Heart right ventricle (tissue), 16 donors: ENCODE measurements around the gene PER1. TPM values are rescaled to one million over a fixed set of nuclear protein-coding genes. Genes with fewer than 3 reads are reported as not detected.
A peak's percentile ranks its signal among the peaks of the same experiment; 100 is the strongest.

Experiments used
- ATAC-seq, 8 donors: fragments of 200-7000 bp; cut with Tn5 transposase; one replicate each; pipeline ENCODE4 v1.9.1; 2020; ENCODE audit warnings: mild to moderate bottlenecking in 8 of 8, moderate library complexity in 8 of 8, moderate number of reproducible peaks in 1 of 8
- DNase-seq, 2 donors: peaks; one replicate each; pipeline ENCODE4 v3.0.0-alpha.2; 2020
- H3K27ac ChIP-seq, 10 donors: fragments of 200-600 bp; sonication (generic) in 2 of 10; one replicate each; pipeline versions ENCODE4 v1.5.0 to v1.8.0; 2020 to 2022; ENCODE audit warnings: mild to moderate bottlenecking in 3 of 10
- H3K27me3 ChIP-seq, 7 donors: fragments of 200-600 bp; one replicate each; pipeline ENCODE4 v1.8.0; 2021 to 2022; ENCODE audit warnings: mild to moderate bottlenecking in 2 of 7
- H3K36me3 ChIP-seq, 9 donors: fragments of 200-600 bp; sonication (generic) in 1 of 9; one replicate each; pipeline versions ENCODE4 v1.5.0 to v1.8.0; 2020 to 2022; ENCODE audit warnings: mild to moderate bottlenecking in 2 of 9
- H3K4me1 ChIP-seq, 9 donors: fragments of 200-600 bp; sonication (generic) in 1 of 9; one replicate each; pipeline versions ENCODE4 v1.5.0 to v1.8.0; 2020 to 2022; ENCODE audit warnings: mild to moderate bottlenecking in 4 of 9
- H3K4me3 ChIP-seq, 10 donors: fragments of 200-600 bp; sonication (generic) in 2 of 10; one replicate each; pipeline versions ENCODE4 v1.5.0 to v1.8.0; 2020 to 2022; ENCODE audit warnings: mild to moderate bottlenecking in 7 of 10, moderate library complexity in 2 of 10
- H3K9me3 ChIP-seq, 11 donors: fragments of 200-600 bp in 10 of 11; sonication (generic) in 2 of 11; one replicate each; pipeline versions ENCODE4 v1.5.0 to v1.8.0; 2013 to 2022; ENCODE audit warnings: mild to moderate bottlenecking in 2 of 11, control low read depth in 1 of 11, moderate library complexity in 1 of 11
- CTCF ChIP-seq, 9 donors: fragments of 200-600 bp; sonication (generic) in 2 of 9; IDR thresholded peaks; one replicate each; pipeline versions ENCODE4 v1.5.0 to v1.8.0; 2021 to 2022; ENCODE audit warnings: antibody characterized with exemption in 9 of 9, mild to moderate bottlenecking in 5 of 9, moderate library complexity in 1 of 9
- WGBS, 2 donors: extraction: QIAGEN DNeasy Blood & Tissue Kit; methylation state at CpG; one replicate each; pipeline ENCODE4 v1.1.7; 2013; ENCODE audit warnings: inconsistent platforms in 1 of 2; 5-methylcytosine and 5-hydroxymethylcytosine counted together
- intact Hi-C, 10 donors: fragments of 100-400 bp; cut with DNase I; formaldehyde crosslinking; loops; one replicate each; pipeline versions ENCODE4 v1.11.1 to v1.14.2; 2022
- polyA plus RNA-seq, 2 donors: library from polyadenylated mRNA; stranded (reverse); fragments of 200-250 nt; gene quantifications; one replicate each; pipeline ENCODE4 v1.2.3, GENCODE V29; 2013
- total RNA-seq, 10 donors: library from RNA; stranded (reverse); fragmentation: NEBNext Ultra II Directional in 3 of 10; extraction: Animal tissue kit (Norgen Biotek cat#: 25700) in 3 of 10; gene quantifications; one replicate each; pipeline versions ENCODE4 v1.2.1 to v1.2.4, GENCODE V29; 2021 to 2023
- donor health status: Arrhythmogenic right ventricular cardiomyopathy.
- donor health status: ischemic (EF 13 %, LVEDD 7.1; RV severe dilation, severe dysfunction).
- donor health status: healthy with polysubstance abuse.
- donor health status: DM: no; HTN: yes; CAD: no.
- donor health status: DM: no; HTN: no; CAD: no.
- donor health status: ischemic (EF 25% LVEDD 6.9; RV normal size, moderate dysfunction).
- donor health status: ischemic (EF 25% LVEDD 5.7; RV mildly dilated, moderate dysfunction).
- donor health status: healthy.
- donor health status: DM: yes; HTN: yes; CAD: no.
- donor health status: Ischemic cardiomyopathy.
- donor health status: ischemic (EF 35%, LVEDD 5.7; RV mildly dilated, moderate dysfunction).
- donor health status: nonischemic (EF 11% LVEDD 7.7; RV severe dilation, severe dysfunction).
- donor health status: DM: yes; HTN: yes; CAD: no.
- donor health status: PGD.
- donor health status: ischemic (EF 29% LVEDD 5.4; RV normal size, mild dysfunction).
- donor health status: nonischemic (EF 23%, LVEDD 6.1; RV moderate dilation, normal function).

Gene PER1
- total and polyA plus RNA-seq, 12 donors = 37.4 to 154 (median 115) TPM

- no peaks in the 10 kb centered on the region for H3K36me3 ChIP-seq
- intact Hi-C loops = no loop called here
- 68 to 70% methylated on average over 12 of the region's 12 CpGs for WGBS, 2 donors
- H3K9me3 ChIP-seq = no peaks in the 10 kb centered on the region
- ATAC-seq (no peak), DNase-seq (no peak)
- peaks cover 0 to 21% (median 0%) of the 10 kb centered on the region in 7 donors for H3K27me3 ChIP-seq
- peaks cover 0 to 10% (median 8%) of the 10 kb centered on the region in 9 donors for H3K4me1 ChIP-seq
- no peak overlapping the region for H3K27ac ChIP-seq
- TF ChIP-seq CTCF (IDR thresholded peaks at IDR 0.05) = no peak
- no peak overlapping the region for H3K4me3 ChIP-seq
Observed at GRCh38 chr17:8133399-8133798, 18.8 kb downstream of the PER1 start.

- 57 to 69% methylated on average over 3 of the region's 3 CpGs for WGBS, 2 donors
- Histone ChIP-seq H3K36me3 (no peaks in the 10 kb centered on the region), H3K27me3 (peaks cover 0 to 34% (median 8%) of the 10 kb centered on the region in 7 donors), H3K9me3 (no peaks in the 10 kb centered on the region), H3K27ac (no peak overlapping the region), H3K4me1 (peaks cover 0 to 8% (median 5%) of the 10 kb centered on the region in 9 donors), H3K4me3 (no peak overlapping the region)
- intact Hi-C loops = no loop called here
- DNase-seq (no peak), ATAC-seq (no peak)
- TF ChIP-seq CTCF (IDR thresholded peaks at IDR 0.05) = no peak
Observed at GRCh38 chr17:8131844-8132441, 20.3 kb downstream of the PER1 start.

GRCh38 chr17:8128125-8128784 is 23.9 kb downstream of the PER1 start:
- H3K36me3 ChIP-seq = no peaks in the 10 kb centered on the region
- intact Hi-C loops = loop anchor here in 5 of 10 donors (5.0 to 10.0 kb wide), 4 partner anchors 34 to 97 kb away; partner anchors contain the start of gene VAMP2 (in 1 of the 5)
- WGBS, 2 donors = 83% methylated on average over 14 of the region's 14 CpGs
- no peak overlapping the region for H3K4me3 ChIP-seq
- H3K27ac ChIP-seq = no peak overlapping the region
- ATAC-seq (no peak), DNase-seq (no peak)
- peaks cover 0 to 69% (median 15%) of the 10 kb centered on the region in 7 donors for H3K27me3 ChIP-seq
- H3K9me3 ChIP-seq = no peaks in the 10 kb centered on the region
- TF ChIP-seq CTCF (IDR thresholded peaks at IDR 0.05) = no peak
- peaks cover 13 to 41% (median 38%) of the 10 kb centered on the region in 9 donors for H3K4me1 ChIP-seq

GRCh38 chr17:8126491-8127066 is 25.6 kb downstream of the PER1 start:
- WGBS, 2 donors = 0% methylated on average over 20 to 45 of the region's 45 CpGs
- intact Hi-C loops = loop anchor here in 5 of 10 donors (5.0 to 10.0 kb wide), 4 partner anchors 36 to 98 kb away; partner anchors contain the start of gene VAMP2 (in 1 of the 5)
- Histone ChIP-seq H3K36me3 (no peaks in the 10 kb centered on the region), H3K9me3 (no peaks in the 10 kb centered on the region), H3K4me1 (peaks cover 17 to 58% (median 55%) of the 10 kb centered on the region in 9 donors), H3K4me3 (peak overlapping the region; percentile 40 to 91 (median 70)), H3K27me3 (peaks cover 0 to 85% (median 17%) of the 10 kb centered on the region in 7 donors), H3K27ac (peak overlapping the region in 9 of 10 donors; percentile 51 to 82 (median 64))
- TF ChIP-seq CTCF (IDR thresholded peaks at IDR 0.05) = peak in 1 of 9 donors; percentile 9
- ATAC-seq (peak; percentile 42 to 71 (median 51)), DNase-seq (peak; percentile 42 to 63)
